ENCODE data around the gene HGFAC. TPM values are rescaled to one million over a fixed set of nuclear protein-coding genes. Genes with fewer than 3 reads are reported as not detected.

Gene HGFAC
- total and polyA plus RNA-seq, 10 of the 15 experiments (the other 5 are each of a cell fraction or from before 2014, with no cell fraction given): 0.38 TPM; not detected in 9

DNA sequence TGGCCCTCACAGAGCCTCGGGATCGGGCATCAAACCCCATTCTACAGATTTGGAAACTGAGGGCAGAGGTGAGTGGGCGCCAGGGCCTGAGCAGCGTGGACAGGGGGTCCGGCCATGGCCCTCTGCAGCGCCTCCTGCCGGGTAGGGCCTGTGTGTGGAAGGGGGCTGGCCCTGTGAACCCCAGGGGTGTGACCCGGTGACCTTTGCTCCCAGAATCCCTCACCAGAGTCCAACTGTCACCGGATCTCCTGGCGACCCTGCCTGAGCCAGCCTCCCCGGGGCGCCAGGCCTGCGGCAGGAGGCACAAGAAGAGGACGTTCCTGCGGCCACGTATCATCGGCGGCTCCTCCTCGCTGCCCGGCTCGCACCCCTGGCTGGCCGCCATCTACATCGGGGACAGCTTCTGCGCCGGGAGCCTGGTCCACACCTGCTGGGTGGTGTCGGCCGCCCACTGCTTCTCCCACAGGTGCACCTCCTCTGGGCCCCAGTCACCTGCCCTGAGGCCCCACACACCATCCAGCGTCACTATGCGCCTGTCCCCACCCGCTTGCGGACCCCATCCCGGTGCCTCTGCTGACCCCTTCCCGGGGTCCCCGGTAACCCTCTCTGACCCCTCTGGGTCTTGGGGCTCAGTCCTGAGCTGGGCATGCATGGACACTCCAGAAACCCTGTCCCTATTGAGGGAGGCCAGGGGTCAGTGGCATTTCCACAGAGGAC lies 4.2 kb downstream of the HGFAC start:
- intact Hi-C loops (cut with micrococcal nuclease; ENCODE audit: unreplicated experiment) (no loop called here), in situ Hi-C loops (cut with MboI) (loop anchor here (5.0 to 10.0 kb wide), 2 partner anchors 99 to 341 kb away; no protein-coding TSS in a partner anchor)
- Histone ChIP-seq H3K9ac (ENCODE audit: control insufficient read depth, insufficient read depth, low read length) (no peak overlapping the region), H3K4me3 (no peak overlapping the region), H3K27me3 (replicated peaks in 1 of 2; ENCODE audit: control insufficient read depth in 2 of 2, insufficient read depth in 2 of 2, low read length in 1 of 2) (no peaks in the 10 kb centered on the region), H4K20me1 (ENCODE audit: control insufficient read depth, insufficient read depth) (no peaks in the 10 kb centered on the region), H3K9me3 (replicated peaks; ENCODE audit: control insufficient read depth, insufficient read depth, low read length) (no peaks in the 10 kb centered on the region), H3K27ac (ENCODE audit: control insufficient read depth, insufficient read depth) (no peak overlapping the region), H3K4me2 (ENCODE audit: control insufficient read depth, insufficient read depth) (no peak overlapping the region), H3K36me3 (ENCODE audit: control insufficient read depth in 2 of 2, insufficient read depth in 2 of 2, low read length in 1 of 2) (no peaks in the 10 kb centered on the region), H3K4me1 (ENCODE audit: control insufficient read depth, insufficient read depth, low read length) (no peaks in the 10 kb centered on the region), H3K79me2 (ENCODE audit: control insufficient read depth, insufficient read depth, low read length) (no peaks in the 10 kb centered on the region), H2AFZ (ENCODE audit: control insufficient read depth, low read depth, low read length) (no peak overlapping the region)
- no peak for ATAC-seq
- BruUV-seq (replicated peaks): no TSS peak
- WGBS (ENCODE audit: insufficient coverage, insufficient replicate concordance, low lambda C conversion rate, missing lambda C conversion rate): 63% methylated on average over 33 of the region's 34 CpGs
- DNase-seq (ENCODE audit: low read depth, low spot score): no peak
- SMC1A ChIA-PET (ENCODE audit: uncharacterized antibody, unreplicated experiment): no interaction called here
- POLR2A ChIA-PET: no interaction called here
- RAD21 ChIA-PET (ENCODE audit: unreplicated experiment): no interaction called here
- CTCF ChIA-PET: interaction anchor here (7.0 kb wide), 1 partner anchor 100 kb away, joined by 81 read pairs; no protein-coding TSS in a partner anchor
- no peak for FAIRE-seq
- TF ChIP-seq NR2F1 (conservative IDR thresholded peaks at IDR 0.05): 0 out of 2 replicates have a peak, but pooled peaks have one; percentile 31
- TF ChIP-seq KDM1A (IDR thresholded peaks at IDR 0.05; ENCODE audit: borderline replicate concordance): no peak
- no peak for TF ChIP-seq MTA2 (IDR thresholded peaks at IDR 0.05; ENCODE audit: low read depth)
- TF ChIP-seq FOS (IDR thresholded peaks at IDR 0.05; ENCODE audit: borderline replicate concordance, extremely low read depth, insufficient read length): no peak

DNA sequence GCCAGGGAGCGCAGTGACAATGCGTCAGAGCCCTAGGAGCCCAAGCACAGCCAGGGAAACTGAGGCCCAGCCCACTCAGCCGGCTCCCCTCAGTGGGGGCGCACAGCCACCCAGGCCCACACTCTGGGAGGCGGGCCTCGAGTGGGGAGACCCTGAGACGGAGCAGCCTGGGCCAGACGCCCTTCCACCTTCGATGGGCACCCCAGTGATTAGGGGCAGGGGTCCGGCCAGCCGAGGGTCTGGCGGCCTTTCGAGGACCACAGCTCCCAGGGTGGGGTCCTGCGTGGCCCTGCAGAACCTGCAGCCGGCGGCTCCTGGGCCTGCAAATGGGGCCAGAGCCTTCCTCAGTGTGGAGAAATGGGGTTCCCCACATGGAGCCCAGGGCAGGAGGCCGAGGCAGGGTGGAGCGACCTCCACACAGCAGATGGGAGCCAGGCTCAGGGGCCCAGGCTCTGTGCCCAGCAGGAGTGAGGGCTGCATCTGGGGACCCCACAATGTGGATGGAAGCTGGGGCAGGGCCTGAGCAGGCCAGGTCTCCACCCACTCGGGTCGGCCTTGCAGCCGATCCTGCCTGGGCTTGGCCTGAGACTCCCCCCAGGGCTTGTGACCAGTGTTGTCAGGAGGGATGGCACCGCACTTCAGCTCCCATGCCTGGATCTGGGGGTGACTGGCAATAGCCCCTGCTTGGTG lies 5.0 kb downstream of the HGFAC start:
- Histone ChIP-seq H3K27me3 (replicated peaks in 1 of 2; ENCODE audit: control insufficient read depth in 2 of 2, insufficient read depth in 2 of 2, low read length in 1 of 2) (no peaks in the 10 kb centered on the region), H3K27ac (ENCODE audit: control insufficient read depth, insufficient read depth) (no peak overlapping the region), H2AFZ (ENCODE audit: control insufficient read depth, low read depth, low read length) (no peak overlapping the region), H3K9ac (ENCODE audit: control insufficient read depth, insufficient read depth, low read length) (no peak overlapping the region), H3K79me2 (ENCODE audit: control insufficient read depth, insufficient read depth, low read length) (no peaks in the 10 kb centered on the region), H3K4me3 (no peak overlapping the region), H3K4me2 (ENCODE audit: control insufficient read depth, insufficient read depth) (no peak overlapping the region), H3K9me3 (replicated peaks; ENCODE audit: control insufficient read depth, insufficient read depth, low read length) (no peaks in the 10 kb centered on the region), H3K36me3 (ENCODE audit: control insufficient read depth in 2 of 2, insufficient read depth in 2 of 2, low read length in 1 of 2) (no peaks in the 10 kb centered on the region), H4K20me1 (ENCODE audit: control insufficient read depth, insufficient read depth) (no peaks in the 10 kb centered on the region), H3K4me1 (ENCODE audit: control insufficient read depth, insufficient read depth, low read length) (no peaks in the 10 kb centered on the region)
- SMC1A ChIA-PET (ENCODE audit: uncharacterized antibody, unreplicated experiment): no interaction called here
- FAIRE-seq: no peak
- POLR2A ChIA-PET: no interaction called here
- no peak for DNase-seq (ENCODE audit: low read depth, low spot score)
- intact Hi-C loops (cut with micrococcal nuclease; ENCODE audit: unreplicated experiment): no loop called here
- 30% methylated on average over 22 of the region's 22 CpGs for WGBS (ENCODE audit: insufficient coverage, insufficient replicate concordance, low lambda C conversion rate, missing lambda C conversion rate)
- ATAC-seq: no peak
- CTCF ChIA-PET: no interaction called here
- in situ Hi-C loops (cut with MboI): loop anchor here (5.0 to 10.0 kb wide), 2 partner anchors 99 to 342 kb away; no protein-coding TSS in a partner anchor
- RAD21 ChIA-PET (ENCODE audit: unreplicated experiment): no interaction called here
- BruUV-seq (replicated peaks): no TSS peak
- TF ChIP-seq, protein P1, sequence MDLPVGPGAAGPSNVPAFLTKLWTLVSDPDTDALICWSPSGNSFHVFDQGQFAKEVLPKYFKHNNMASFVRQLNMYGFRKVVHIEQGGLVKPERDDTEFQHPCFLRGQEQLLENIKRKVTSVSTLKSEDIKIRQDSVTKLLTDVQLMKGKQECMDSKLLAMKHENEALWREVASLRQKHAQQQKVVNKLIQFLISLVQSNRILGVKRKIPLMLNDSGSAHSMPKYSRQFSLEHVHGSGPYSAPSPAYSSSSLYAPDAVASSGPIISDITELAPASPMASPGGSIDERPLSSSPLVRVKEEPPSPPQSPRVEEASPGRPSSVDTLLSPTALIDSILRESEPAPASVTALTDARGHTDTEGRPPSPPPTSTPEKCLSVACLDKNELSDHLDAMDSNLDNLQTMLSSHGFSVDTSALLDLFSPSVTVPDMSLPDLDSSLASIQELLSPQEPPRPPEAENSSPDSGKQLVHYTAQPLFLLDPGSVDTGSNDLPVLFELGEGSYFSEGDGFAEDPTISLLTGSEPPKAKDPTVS (IDR thresholded peaks at IDR 0.05; ENCODE audit: low read depth, low read length): no peak
- TF ChIP-seq ZBTB11 (CRISPR knock-in tag; IDR thresholded peaks at IDR 0.05) (no peak), ZBTB33 (IDR thresholded peaks at IDR 0.05) (no peak)

Data from GM12878 (cell line).